Endodermal cell (in vitro differentiated cells): ENCODE measurements around the gene RTEL1. TPM values are rescaled to one million over a fixed set of nuclear protein-coding genes. Genes with fewer than 3 reads are reported as not detected.

Experiments
- DNase-seq: peaks from one replicate; pipeline ENCODE4 v3.0.0-alpha.2; 2017
- H3K27ac ChIP-seq: 2 replicates; pipeline ENCODE4 v1.5.1; 2013; ENCODE audit warnings: mild to moderate bottlenecking, low read depth, low read length, moderate library complexity
- H3K27me3 ChIP-seq: 2 replicates; pipeline ENCODE4 v1.6.1; 2013; ENCODE audit warnings: mild to moderate bottlenecking, low read length, moderate library complexity; ENCODE audit not compliant: insufficient read depth, control insufficient read depth, poor library complexity, severe bottlenecking
- H3K36me3 ChIP-seq: 2 replicates; pipeline ENCODE4 v1.7.0; 2013; ENCODE audit warnings: mild to moderate bottlenecking, low read length, moderate library complexity; ENCODE audit not compliant: control insufficient read depth, insufficient read depth
- H3K4me1 ChIP-seq: one replicate; pipeline ENCODE4 v1.7.0; 2013; ENCODE audit warnings: low read length; ENCODE audit not compliant: control insufficient read depth, insufficient read depth
- H3K4me3 ChIP-seq: 2 replicates; pipeline ENCODE4 v1.5.1; 2013; ENCODE audit warnings: mild to moderate bottlenecking, low read length, moderate library complexity
- H3K9ac ChIP-seq: 2 replicates; pipeline ENCODE4 v1.6.1; 2013; ENCODE audit warnings: mild to moderate bottlenecking, low read length, moderate library complexity; ENCODE audit not compliant: poor library complexity, severe bottlenecking; ENCODE audit errors: extremely low read depth
- H3K9me3 ChIP-seq: 2 replicates; pipeline ENCODE4 v1.6.1; 2013; ENCODE audit warnings: mild to moderate bottlenecking, low read length, moderate library complexity; ENCODE audit not compliant: control insufficient read depth
- H3K27ac Mint-ChIP-seq: 2 replicates; pipeline ENCODE4 v1.8.0; 2020; ENCODE audit warnings: mixed read lengths
- H3K27me3 Mint-ChIP-seq: 2 replicates; pipeline ENCODE4 v1.8.0; 2021; ENCODE audit warnings: mild to moderate bottlenecking, mixed read lengths; ENCODE audit not compliant: insufficient read depth
- H3K36me3 Mint-ChIP-seq: 2 replicates; pipeline ENCODE4 v1.8.0; 2020; ENCODE audit warnings: low read depth, mixed read lengths
- H3K4me1 Mint-ChIP-seq: 2 replicates; pipeline ENCODE4 v1.8.0; 2020; ENCODE audit warnings: mixed read lengths
- H3K4me3 Mint-ChIP-seq: 2 replicates; pipeline ENCODE4 v1.8.0; 2020; ENCODE audit warnings: mild to moderate bottlenecking, moderate library complexity, mixed read lengths
- H3K9me3 Mint-ChIP-seq: 2 replicates; pipeline ENCODE4 v1.8.0; 2020; ENCODE audit warnings: mild to moderate bottlenecking, mixed read lengths
- WGBS, 2 experiments: methylation state at CpG; one replicate each; pipeline versions ENCODE4 v1.1.5 to v1.1.7; 2013; ENCODE audit warnings: missing lambda C conversion rate in 2 of 2, mixed read lengths in 1 of 2; ENCODE audit not compliant: insufficient coverage in 1 of 2, insufficient read length in 1 of 2; 5-methylcytosine and 5-hydroxymethylcytosine counted together
- total RNA-seq, 2 donors: library from RNA; stranded (reverse); fragmentation: NEBNext Ultra II Directional in 1 of 2; extraction: Animal tissue kit (Norgen Biotek cat#: 25700) in 1 of 2; gene quantifications; 2 replicates in 1 of 2; 3 replicates in 1 of 2; pipeline ENCODE4 v1.2.1, GENCODE V29; 2021
- TF ChIP-seq, protein P1 (sequence below): fragments of 200-600 bp; sonication (generic); conservative IDR thresholded peaks from 2 replicates; pipeline ENCODE4 v1.5.0; 2021; ENCODE audit warnings: antibody characterized with exemption, mild to moderate bottlenecking

The RTEL1 gene
- total RNA-seq, 2 donors from 2014 or later = 33.9 to 36.7 TPM

DNA sequence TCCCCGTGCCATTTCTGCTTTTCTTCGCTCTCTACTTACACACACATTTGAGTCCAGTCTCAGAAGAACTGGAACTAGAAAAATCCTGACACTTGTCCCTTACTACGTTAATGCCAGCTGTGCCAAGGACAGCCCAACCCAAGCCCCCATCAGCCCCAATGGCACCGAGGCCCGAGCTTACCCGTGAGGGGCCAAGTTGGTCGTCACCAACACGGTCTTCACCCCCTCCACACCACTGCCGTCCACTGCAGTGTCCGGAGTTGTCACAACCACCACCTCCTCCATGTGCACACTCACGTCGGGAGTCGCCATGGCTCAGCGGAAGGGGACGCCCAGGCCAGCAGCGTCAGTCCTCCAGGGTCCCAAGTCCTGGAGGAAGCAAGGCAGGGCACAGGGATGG lies 39.0 kb upstream of the RTEL1 start:
- no peaks in the 10 kb centered on the region for H3K27me3 ChIP-seq
- Mint-ChIP-seq H3K27me3 (no peaks in the 10 kb centered on the region), H3K9me3 (peaks cover 24% of the 10 kb centered on the region), H3K27ac (no peak overlapping the region), H3K4me3 (no peak overlapping the region), H3K36me3 (peaks cover 57% of the 10 kb centered on the region), H3K4me1 (peaks cover 6% of the 10 kb centered on the region)
- 93 to 94% methylated on average over 3 to 16 of the region's 16 CpGs for WGBS, 2 experiments
- no peak overlapping the region for H3K4me3 ChIP-seq
- H3K9me3 ChIP-seq = peaks cover 14% of the 10 kb centered on the region
- peaks cover 34% of the 10 kb centered on the region for H3K36me3 ChIP-seq
- H3K4me1 ChIP-seq = no peaks in the 10 kb centered on the region
- no peak overlapping the region for H3K27ac ChIP-seq
- H3K9ac ChIP-seq = no peak overlapping the region
- TF ChIP-seq, protein P1, sequence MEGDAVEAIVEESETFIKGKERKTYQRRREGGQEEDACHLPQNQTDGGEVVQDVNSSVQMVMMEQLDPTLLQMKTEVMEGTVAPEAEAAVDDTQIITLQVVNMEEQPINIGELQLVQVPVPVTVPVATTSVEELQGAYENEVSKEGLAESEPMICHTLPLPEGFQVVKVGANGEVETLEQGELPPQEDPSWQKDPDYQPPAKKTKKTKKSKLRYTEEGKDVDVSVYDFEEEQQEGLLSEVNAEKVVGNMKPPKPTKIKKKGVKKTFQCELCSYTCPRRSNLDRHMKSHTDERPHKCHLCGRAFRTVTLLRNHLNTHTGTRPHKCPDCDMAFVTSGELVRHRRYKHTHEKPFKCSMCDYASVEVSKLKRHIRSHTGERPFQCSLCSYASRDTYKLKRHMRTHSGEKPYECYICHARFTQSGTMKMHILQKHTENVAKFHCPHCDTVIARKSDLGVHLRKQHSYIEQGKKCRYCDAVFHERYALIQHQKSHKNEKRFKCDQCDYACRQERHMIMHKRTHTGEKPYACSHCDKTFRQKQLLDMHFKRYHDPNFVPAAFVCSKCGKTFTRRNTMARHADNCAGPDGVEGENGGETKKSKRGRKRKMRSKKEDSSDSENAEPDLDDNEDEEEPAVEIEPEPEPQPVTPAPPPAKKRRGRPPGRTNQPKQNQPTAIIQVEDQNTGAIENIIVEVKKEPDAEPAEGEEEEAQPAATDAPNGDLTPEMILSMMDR = no peak
- no peak for DNase-seq

DNA sequence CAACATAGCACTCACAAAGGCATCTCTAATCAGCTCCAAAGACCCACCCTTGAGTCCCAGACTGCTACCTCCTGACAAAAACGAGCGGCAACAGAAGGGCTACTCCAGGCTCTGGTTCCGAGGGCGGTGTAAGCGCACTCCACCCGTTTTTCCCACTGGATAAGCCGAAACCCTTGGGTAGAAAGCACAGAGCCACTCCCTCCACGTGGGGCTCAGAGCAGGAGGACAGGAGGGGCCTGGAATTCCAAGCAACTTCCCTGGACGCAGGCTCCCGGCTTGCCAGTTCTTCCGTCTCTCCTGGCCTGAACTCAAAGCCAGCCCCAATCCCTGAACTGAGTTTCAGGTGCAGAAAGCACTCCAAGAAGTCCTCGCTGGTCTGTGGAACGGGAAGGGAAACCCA lies 38.6 kb upstream of the RTEL1 start:
- Mint-ChIP-seq H3K27me3 (no peaks in the 10 kb centered on the region), H3K36me3 (peaks cover 55% of the 10 kb centered on the region), H3K27ac (no peak overlapping the region), H3K4me3 (no peak overlapping the region), H3K4me1 (peaks cover 6% of the 10 kb centered on the region), H3K9me3 (peaks cover 20% of the 10 kb centered on the region)
- Histone ChIP-seq H3K36me3 (peaks cover 34% of the 10 kb centered on the region), H3K9me3 (peaks cover 13% of the 10 kb centered on the region), H3K27me3 (no peaks in the 10 kb centered on the region), H3K4me1 (no peaks in the 10 kb centered on the region), H3K9ac (no peak overlapping the region), H3K27ac (no peak overlapping the region), H3K4me3 (no peak overlapping the region)
- WGBS, 2 experiments = 88 to 92% methylated on average over 11 to 13 of the region's 13 CpGs
- peak; percentile 42 for DNase-seq
- TF ChIP-seq, protein P1 = no peak

DNA sequence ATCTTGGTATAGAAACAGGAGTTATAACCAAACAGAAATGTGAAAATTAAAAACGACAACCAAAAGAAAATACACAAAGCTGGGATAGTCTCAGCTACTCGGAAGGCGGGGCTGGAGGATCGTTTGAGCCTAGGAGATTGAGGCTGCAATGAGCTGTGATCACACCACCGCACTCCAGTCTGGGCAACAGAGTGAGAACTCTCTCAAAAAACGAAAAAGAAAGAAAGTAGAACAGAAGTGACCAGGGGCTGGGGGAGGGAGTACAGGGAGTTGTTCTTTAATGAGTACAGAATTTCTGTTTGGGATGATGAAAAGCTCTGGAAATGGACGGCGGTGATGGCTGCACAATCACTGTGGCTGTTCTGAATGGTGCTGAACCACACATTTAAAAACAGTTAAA lies 37.1 kb upstream of the RTEL1 start:
- Mint-ChIP-seq H3K4me1 (peaks cover 8% of the 10 kb centered on the region), H3K9me3 (peaks cover 8% of the 10 kb centered on the region), H3K4me3 (no peak overlapping the region), H3K27ac (peak overlapping the region; percentile 56), H3K36me3 (peaks cover 43% of the 10 kb centered on the region), H3K27me3 (no peaks in the 10 kb centered on the region)
- Histone ChIP-seq H3K4me1 (no peaks in the 10 kb centered on the region), H3K27ac (no peak overlapping the region), H3K4me3 (no peak overlapping the region), H3K9me3 (no peaks in the 10 kb centered on the region), H3K27me3 (no peaks in the 10 kb centered on the region), H3K36me3 (peaks cover 21% of the 10 kb centered on the region), H3K9ac (no peak overlapping the region)
- DNase-seq = no peak
- WGBS, 2 experiments = 90 to 93% methylated on average over 7 to 8 of the region's 8 CpGs
- TF ChIP-seq, protein P1 = no peak
